Colonic mucosa (tissue), 4 donors: ENCODE results near the gene SUB1. TPM values are rescaled to one million over a fixed set of nuclear protein-coding genes. Genes with fewer than 3 reads are reported as not detected.

Experiments used
- DNase-seq: peaks from one replicate; pipeline ENCODE4 v3.0.0-alpha.2; 2020
- H3K27ac ChIP-seq: fragments of 200-600 bp; one replicate; pipeline ENCODE4 v1.8.0; 2021
- H3K27me3 ChIP-seq: fragments of 200-600 bp; one replicate; pipeline ENCODE4 v1.8.0; 2021
- H3K36me3 ChIP-seq: fragments of 200-600 bp; one replicate; pipeline ENCODE4 v1.8.0; 2021
- H3K4me1 ChIP-seq: fragments of 200-600 bp; one replicate; pipeline ENCODE4 v1.8.0; 2021; ENCODE audit warnings: mild to moderate bottlenecking
- H3K4me3 ChIP-seq: fragments of 200-600 bp; one replicate; pipeline ENCODE4 v1.8.0; 2021
- H3K9ac ChIP-seq, 2 donors: one replicate each; pipeline ENCODE4 v1.7.0; 2013; ENCODE audit warnings: control low read depth in 2 of 2, low read depth in 2 of 2, low read length in 2 of 2
- H3K9me3 ChIP-seq: fragments of 200-600 bp; one replicate; pipeline ENCODE4 v1.8.0; 2021
- CTCF ChIP-seq: fragments of 200-600 bp; IDR thresholded peaks from one replicate; pipeline ENCODE4 v1.8.0; 2022; ENCODE audit warnings: antibody characterized with exemption, mild to moderate bottlenecking
- intact Hi-C: fragments of 100-400 bp; cut with DNase I; formaldehyde crosslinking; loops from one replicate; pipeline ENCODE4 v1.14.1; 2022
- total RNA-seq, 2 donors: library from RNA; stranded (reverse); fragmentation: NEBNext Ultra II Directional in 1 of 2; extraction: Animal tissue kit (Norgen Biotek cat#: 25700) in 1 of 2; gene quantifications; one replicate each; pipeline ENCODE4 v1.2.1, GENCODE V29; 2021
- donor health status: healthy.
- donor health status: DM: no; HTN: no; CAD: no.
- donor health status: DM: no; HTN: no; CAD: no.

SUB1 gene
- total RNA-seq, 2 donors from 2014 or later = 193 to 227 TPM

- Histone ChIP-seq H3K36me3 (no peaks in the 10 kb centered on the region), H3K4me3 (no peak overlapping the region), H3K9ac (no peak overlapping the region), H3K9me3 (no peaks in the 10 kb centered on the region), H3K27me3 (no peaks in the 10 kb centered on the region), H3K4me1 (no peaks in the 10 kb centered on the region), H3K27ac (no peak overlapping the region)
- no peak for TF ChIP-seq CTCF
- intact Hi-C loops = no loop called here
- DNase-seq = no peak
Measured at GRCh38 chr5:32581010-32581785, 4.2 kb upstream of the SUB1 start.

- DNase-seq = no peak
- no peaks in the 10 kb centered on the region for H3K9me3 ChIP-seq
- no peaks in the 10 kb centered on the region for H3K27me3 ChIP-seq
- H3K27ac ChIP-seq = no peak overlapping the region
- no peak for TF ChIP-seq CTCF
- no peak overlapping the region for H3K4me3 ChIP-seq
- H3K9ac ChIP-seq = no peak overlapping the region
- H3K36me3 ChIP-seq = no peaks in the 10 kb centered on the region
- H3K4me1 ChIP-seq = peaks cover 6% of the 10 kb centered on the region
- intact Hi-C loops = no loop called here
Measured at GRCh38 chr5:32583582-32584232, 1.6 kb upstream of the SUB1 start.

- DNase-seq = no peak
- intact Hi-C loops = loop anchor here (5.0 kb wide), 1 partner anchor 352 kb away; no protein-coding TSS in a partner anchor
- Histone ChIP-seq H3K27me3 (no peaks in the 10 kb centered on the region), H3K9me3 (no peaks in the 10 kb centered on the region), H3K27ac (peak overlapping the region; percentile 99), H3K9ac (no peak overlapping the region), H3K4me3 (no peak overlapping the region), H3K4me1 (peaks cover 6% of the 10 kb centered on the region), H3K36me3 (no peaks in the 10 kb centered on the region)
- no peak for TF ChIP-seq CTCF
Measured at GRCh38 chr5:32584646-32585045, 711 bp upstream of the SUB1 start.

GRCh38 chr5:32585122-32585445, 273 bp upstream of the SUB1 start:
- peak overlapping the region; percentile 91 for H3K4me3 ChIP-seq
- no peak for TF ChIP-seq CTCF
- no peak for DNase-seq
- no peaks in the 10 kb centered on the region for H3K9me3 ChIP-seq
- H3K27me3 ChIP-seq = no peaks in the 10 kb centered on the region
- peaks cover 6% of the 10 kb centered on the region for H3K4me1 ChIP-seq
- peak overlapping the region; percentile 99 for H3K27ac ChIP-seq
- no peaks in the 10 kb centered on the region for H3K36me3 ChIP-seq
- intact Hi-C loops = loop anchor here (5.0 kb wide), 1 partner anchor 353 kb away; no protein-coding TSS in a partner anchor
- H3K9ac ChIP-seq = peak overlapping the region in 1 of 2 donors; percentile 84

GRCh38 chr5:32586276-32586599, 881 bp downstream of the SUB1 start:
- intact Hi-C loops = loop anchor here (5.0 kb wide), 1 partner anchor 354 kb away; no protein-coding TSS in a partner anchor
- Histone ChIP-seq H3K27me3 (no peaks in the 10 kb centered on the region), H3K4me3 (peak overlapping the region; percentile 91), H3K9ac (peak overlapping the region; percentile 84 to 98), H3K4me1 (peaks cover 6% of the 10 kb centered on the region), H3K9me3 (no peaks in the 10 kb centered on the region), H3K36me3 (no peaks in the 10 kb centered on the region), H3K27ac (peak overlapping the region; percentile 99)
- TF ChIP-seq CTCF = no peak
- no peak for DNase-seq
